Activated B cell treated with CpG ODN at 0.5 μM for 24 hours (primary cell): ENCODE data around the gene PNPLA2. TPM values are rescaled to one million over a fixed set of nuclear protein-coding genes. Genes with fewer than 3 reads are reported as not detected.

Source experiments
- ATAC-seq: fragments of 200-7000 bp; cut with Tn5 transposase; one replicate; pipeline ENCODE4 v1.10.0; 2021; ENCODE audit warnings: low read depth, mild to moderate bottlenecking, moderate library complexity
- CTCF ChIA-PET: fragments of 350-600 bp; sonication (Branson Sonifier 250); formaldehyde crosslinking; loops from one replicate; lab custom pipeline; 2021; ENCODE audit warnings: antibody characterized with exemption; lab: Charles Lee
- POLR2A ChIA-PET: fragments of 350-600 bp; sonication (Branson Sonifier 250); formaldehyde crosslinking; loops from one replicate; lab custom pipeline; 2021; ENCODE audit warnings: antibody characterized with exemption; lab: Charles Lee
- DNase-seq: peaks from one replicate; pipeline ENCODE4 v3.0.0; 2022
- H3K27ac Mint-ChIP-seq: one replicate; pipeline ENCODE4 v1.8.0; 2020; ENCODE audit warnings: mixed read lengths
- H3K27me3 Mint-ChIP-seq: one replicate; pipeline ENCODE4 v1.8.0; 2021; ENCODE audit warnings: mixed read lengths
- H3K36me3 Mint-ChIP-seq: one replicate; pipeline ENCODE4 v1.8.0; 2021; ENCODE audit warnings: low read depth, mixed read lengths
- H3K4me1 Mint-ChIP-seq: one replicate; pipeline ENCODE4 v1.8.0; 2021; ENCODE audit warnings: mixed read lengths
- H3K4me3 Mint-ChIP-seq: one replicate; pipeline ENCODE4 v1.8.0; 2020; ENCODE audit warnings: mild to moderate bottlenecking, mixed read lengths
- H3K9me3 Mint-ChIP-seq: one replicate; pipeline ENCODE4 v1.8.0; 2020; ENCODE audit warnings: mixed read lengths
- intact Hi-C: fragments of 100-400 bp; cut with micrococcal nuclease; formaldehyde crosslinking; loops from one replicate; pipeline ENCODE4 v1.15.1; 2024
- total RNA-seq: library from RNA; stranded (reverse); gene quantifications from 2 replicates; pipeline ENCODE4 v1.2.3, GENCODE V29; 2022
- TF ChIP-seq, protein P1 (sequence below): fragments of 200-600 bp; IDR thresholded peaks from one replicate; pipeline ENCODE4 v1.8.0; 2022; ENCODE audit warnings: antibody characterized with exemption, mild to moderate bottlenecking

Gene PNPLA2
- total RNA-seq, 1 donor from 2014 or later: 53.2 TPM

GRCh38 chr11:776561-777287, 42.0 kb upstream of the PNPLA2 start:
- Mint-ChIP-seq H3K4me1 (peaks cover 16% of the 10 kb centered on the region), H3K27ac (peak overlapping the region; percentile 56), H3K4me3 (peak overlapping the region; percentile 80), H3K36me3 (peaks cover 5% of the 10 kb centered on the region), H3K9me3 (no peaks in the 10 kb centered on the region), H3K27me3 (no peaks in the 10 kb centered on the region)
- TF ChIP-seq, protein P1, sequence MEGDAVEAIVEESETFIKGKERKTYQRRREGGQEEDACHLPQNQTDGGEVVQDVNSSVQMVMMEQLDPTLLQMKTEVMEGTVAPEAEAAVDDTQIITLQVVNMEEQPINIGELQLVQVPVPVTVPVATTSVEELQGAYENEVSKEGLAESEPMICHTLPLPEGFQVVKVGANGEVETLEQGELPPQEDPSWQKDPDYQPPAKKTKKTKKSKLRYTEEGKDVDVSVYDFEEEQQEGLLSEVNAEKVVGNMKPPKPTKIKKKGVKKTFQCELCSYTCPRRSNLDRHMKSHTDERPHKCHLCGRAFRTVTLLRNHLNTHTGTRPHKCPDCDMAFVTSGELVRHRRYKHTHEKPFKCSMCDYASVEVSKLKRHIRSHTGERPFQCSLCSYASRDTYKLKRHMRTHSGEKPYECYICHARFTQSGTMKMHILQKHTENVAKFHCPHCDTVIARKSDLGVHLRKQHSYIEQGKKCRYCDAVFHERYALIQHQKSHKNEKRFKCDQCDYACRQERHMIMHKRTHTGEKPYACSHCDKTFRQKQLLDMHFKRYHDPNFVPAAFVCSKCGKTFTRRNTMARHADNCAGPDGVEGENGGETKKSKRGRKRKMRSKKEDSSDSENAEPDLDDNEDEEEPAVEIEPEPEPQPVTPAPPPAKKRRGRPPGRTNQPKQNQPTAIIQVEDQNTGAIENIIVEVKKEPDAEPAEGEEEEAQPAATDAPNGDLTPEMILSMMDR: no peak
- ChIA-PET CTCF (no interaction called here), POLR2A (interaction anchor here (0.5 to 2.7 kb wide), 9 partner anchors 19 to 448 kb away, joined by 3 to 23 read pairs (median 4); partner anchors contain the start of genes IRF7, RPLP2, SLC25A22 and TALDO1)
- DNase-seq: no peak
- peak; percentile 51 for ATAC-seq
- intact Hi-C loops: loop anchor here (1.0 to 2.0 kb wide), 4 partner anchors 11 to 66 kb away; partner anchors contain the start of genes POLR2L, TALDO1 and TSPAN4

- no peaks in the 10 kb centered on the region for H3K27me3 Mint-ChIP-seq
- H3K27ac Mint-ChIP-seq: peak within 1 kb of the TSS; percentile 69
- ChIA-PET CTCF (no interaction called here), POLR2A (interaction anchor here (0.8 to 2.7 kb wide), 10 partner anchors 19 to 330 kb away, joined by 3 to 23 read pairs (median 5); partner anchors contain the start of genes IRF7, RPLP2, SLC25A22 and TALDO1)
- peak; percentile 98 for DNase-seq
- peaks cover 5% of the 10 kb centered on the region for H3K36me3 Mint-ChIP-seq
- peaks cover 16% of the 10 kb centered on the region for H3K4me1 Mint-ChIP-seq
- intact Hi-C loops: loop anchor here (1.0 to 2.0 kb wide), 4 partner anchors 12 to 65 kb away; partner anchors contain the start of genes POLR2L, TALDO1 and TSPAN4
- H3K9me3 Mint-ChIP-seq: no peaks in the 10 kb centered on the region
- TF ChIP-seq, protein P1: no peak
- peak; percentile 87 for ATAC-seq
- H3K4me3 Mint-ChIP-seq: peak within 1 kb of the TSS; percentile 81
Observed at GRCh38 chr11:777288-778255, 41.1 kb upstream of the PNPLA2 start, which contains the start of gene GATD1. TSS of gene GATD1 (minus strand) at chr11:777487. CDS start at chr11:777462, 25 bp downstream.

- ATAC-seq: no peak
- Mint-ChIP-seq H3K4me1 (peaks cover 16% of the 10 kb centered on the region), H3K36me3 (peaks cover 5% of the 10 kb centered on the region), H3K27me3 (no peaks in the 10 kb centered on the region), H3K9me3 (no peaks in the 10 kb centered on the region), H3K27ac (no peak overlapping the region), H3K4me3 (peak overlapping the region; percentile 32)
- ChIA-PET CTCF (no interaction called here), POLR2A (interaction anchor here (0.6 to 2.7 kb wide), 4 partner anchors 17 to 41 kb away, joined by 4 to 23 read pairs (median 8); no protein-coding TSS in a partner anchor)
- TF ChIP-seq, protein P1: no peak
- intact Hi-C loops: no loop called here
- DNase-seq: no peak
Observed at GRCh38 chr11:778976-779954, 39.4 kb upstream of the PNPLA2 start.

DNA sequence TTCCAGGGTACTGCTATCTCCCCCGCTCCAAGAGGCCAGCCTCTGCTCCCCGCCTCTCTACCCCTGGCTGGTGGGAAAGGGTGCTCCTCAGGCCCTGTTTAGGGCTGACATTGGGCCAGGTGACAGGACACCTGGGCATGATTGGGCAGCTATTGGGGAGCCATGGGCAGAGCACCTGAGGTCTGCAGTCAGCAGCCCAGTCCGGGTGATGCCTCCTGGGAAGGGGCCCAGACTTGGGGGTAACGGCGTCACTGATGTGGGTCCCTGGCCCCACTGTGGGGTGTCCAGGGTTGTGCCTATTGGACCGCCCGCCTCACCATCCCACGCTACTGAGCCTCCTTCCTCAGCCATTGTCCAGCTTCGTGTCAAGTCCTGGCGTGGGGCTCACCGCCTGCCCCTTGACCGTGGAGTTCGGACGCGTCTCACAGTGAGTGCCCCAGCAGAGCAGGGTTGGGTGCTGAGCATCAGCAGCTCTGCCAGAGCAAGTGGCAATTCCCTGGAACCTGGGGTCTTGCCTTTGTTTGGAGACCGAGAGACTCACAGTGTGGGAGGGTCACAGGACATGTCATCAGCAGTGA, 38.7 kb upstream of the PNPLA2 start:
- CTCF ChIA-PET: no interaction called here

More for the DNA sequence above, 38.7 kb upstream of the PNPLA2 start:
- Mint-ChIP-seq H3K4me1 (peaks cover 16% of the 10 kb centered on the region), H3K9me3 (no peaks in the 10 kb centered on the region), H3K4me3 (no peak overlapping the region), H3K27ac (no peak overlapping the region), H3K36me3 (peaks cover 4% of the 10 kb centered on the region), H3K27me3 (no peaks in the 10 kb centered on the region)
- intact Hi-C loops: no loop called here
- POLR2A ChIA-PET: interaction anchor here (2.5 kb wide), 1 partner anchor 40 kb away, joined by 8 read pairs; no protein-coding TSS in a partner anchor
- ATAC-seq: no peak
- no peak for DNase-seq
- TF ChIP-seq, protein P1: no peak
